ENCODE data around the gene PRKN. TPM values are rescaled to one million over a fixed set of nuclear protein-coding genes. Genes with fewer than 3 reads are reported as not detected.

PRKN gene
- total RNA-seq, 1 experiment from 2014 or later: 2.0 TPM

DNA sequence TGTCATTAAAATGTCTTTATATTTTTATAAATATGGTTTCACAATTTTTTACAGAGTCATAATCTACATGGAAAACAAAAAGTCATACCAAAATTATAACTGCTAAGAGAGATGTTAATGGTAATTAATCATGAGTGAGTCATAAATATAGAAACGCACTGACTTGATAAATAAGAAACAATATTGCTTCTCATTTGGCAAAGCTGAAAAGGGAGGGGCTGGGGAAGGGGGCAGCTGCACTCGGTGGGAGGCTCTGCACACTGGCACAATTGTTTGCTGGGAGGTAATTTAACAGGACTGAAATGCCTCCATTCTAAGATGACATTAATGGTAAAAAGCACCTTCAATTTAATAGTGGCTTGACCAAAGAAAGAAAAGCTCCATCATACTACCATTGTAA, 1320.5 kb downstream of the PRKN start:
- Histone ChIP-seq H3K9ac (ENCODE audit: extremely low read depth, insufficient read length, low read length) (no peak overlapping the region), H3K18ac (ENCODE audit: insufficient read length, low read depth, low read length) (no peak overlapping the region), H3K79me1 (ENCODE audit: insufficient read depth, low read depth, low read length, poor library complexity, severe bottlenecking) (no peaks in the 10 kb centered on the region), H2BK5ac (ENCODE audit: insufficient read length, low read length) (no peak overlapping the region), H3K27ac (ENCODE audit: insufficient read length, low read depth, low read length) (no peak overlapping the region), H3T11ph (ENCODE audit: low read length) (no peak overlapping the region), H4K20me1 (ENCODE audit: control insufficient read depth, insufficient read depth, insufficient read length) (no peaks in the 10 kb centered on the region), H4K8ac (replicated peaks; ENCODE audit: insufficient read length, low read depth, low read length) (no peak overlapping the region), H4K91ac (ENCODE audit: insufficient read length, low read depth, low read length) (no peak overlapping the region), H2BK12ac (ENCODE audit: insufficient read length, low read depth, low read length) (no peak overlapping the region), H2AK5ac (ENCODE audit: insufficient read length, low read length) (no peak overlapping the region), H4K5ac (ENCODE audit: insufficient read length, low read depth, low read length) (no peak overlapping the region), H3K4me1 (ENCODE audit: insufficient read depth, low read length) (no peaks in the 10 kb centered on the region), H3K9me3 (ENCODE audit: control insufficient read depth, low read depth, low read length) (peaks cover 10% of the 10 kb centered on the region), H3K23me2 (ENCODE audit: insufficient read length, low read depth, low read length, poor library complexity, severe bottlenecking) (no peaks in the 10 kb centered on the region), H2BK20ac (ENCODE audit: low read depth, low read length, poor library complexity, severe bottlenecking) (no peak overlapping the region), H3K23ac (ENCODE audit: insufficient read length, low read depth, low read length) (no peak overlapping the region), H3K4ac (ENCODE audit: low read depth, low read length) (no peak overlapping the region), H3K79me2 (ENCODE audit: insufficient read depth, low read length) (no peaks in the 10 kb centered on the region), H3K14ac (ENCODE audit: insufficient read depth, low read length) (no peak overlapping the region), H2BK120ac (ENCODE audit: low read depth, low read length, poor library complexity, severe bottlenecking) (no peak overlapping the region), H2AFZ (ENCODE audit: low read length) (no peak overlapping the region), H2BK15ac (ENCODE audit: low read depth, low read length) (no peak overlapping the region), H3K4me2 (ENCODE audit: insufficient read depth, insufficient read length, low read length) (no peak overlapping the region), H3K27me3 (ENCODE audit: insufficient read depth, low read length) (no peaks in the 10 kb centered on the region), H3K56ac (ENCODE audit: insufficient read length, low read depth, low read length) (no peak overlapping the region)
- peaks cover 7 to 14% of the 10 kb centered on the region in 2 experiments for H3K4me1 Mint-ChIP-seq
- H3K27me3 Mint-ChIP-seq (ENCODE audit: low read depth): no peaks in the 10 kb centered on the region; the same call in none of the 2 replicates
- H3K27ac Mint-ChIP-seq: no peak overlapping the region
- H3K36me3 Mint-ChIP-seq (ENCODE audit: insufficient read depth in 1 of 3, low read depth in 3 of 3): peaks cover 0 to 11% (median 7%) of the 10 kb centered on the region in 3 experiments; a peak in 3 of 7 replicates
- DNase-seq: no peak
- peaks cover 12 to 16% of the 10 kb centered on the region in 2 experiments for H3K9me3 Mint-ChIP-seq
- no CpG with 5 or more reads among the region's 2 CpGs for WGBS (ENCODE audit: extremely low coverage, insufficient read length, low lambda C conversion rate)
- no peak for TF ChIP-seq CTCF (conservative IDR thresholded peaks at IDR 0.05)
- no peak overlapping the region for H3K4me3 Mint-ChIP-seq
